SU-DHL-6 (cell line): ENCODE data around the gene KRTAP5-3.
"Not testable (repeated sequence)": the region's sequence is repeated elsewhere in the genome, so short reads cannot be mapped to it uniquely, and the experiment has no call there.

Experiments
- EZH2phosphoT487 ChIP-seq: fragments of 200-600 bp; sonication (generic), shearing (Covaris generic); conservative IDR thresholded peaks from 2 replicates; pipeline ENCODE4 v1.6.1; 2018; ENCODE audit warnings: mild to moderate bottlenecking, antibody characterized with exemption, low read length, moderate library complexity, mixed read lengths
- TF ChIP-seq, protein P1 (sequence below): fragments of 200-600 bp; sonication (generic); IDR thresholded peaks from one replicate; pipeline ENCODE4 v1.5.1; 2017; ENCODE audit warnings: antibody characterized with exemption, mild to moderate bottlenecking, low read length, moderate library complexity; ENCODE audit not compliant: insufficient read depth, poor library complexity, severe bottlenecking

DNA sequence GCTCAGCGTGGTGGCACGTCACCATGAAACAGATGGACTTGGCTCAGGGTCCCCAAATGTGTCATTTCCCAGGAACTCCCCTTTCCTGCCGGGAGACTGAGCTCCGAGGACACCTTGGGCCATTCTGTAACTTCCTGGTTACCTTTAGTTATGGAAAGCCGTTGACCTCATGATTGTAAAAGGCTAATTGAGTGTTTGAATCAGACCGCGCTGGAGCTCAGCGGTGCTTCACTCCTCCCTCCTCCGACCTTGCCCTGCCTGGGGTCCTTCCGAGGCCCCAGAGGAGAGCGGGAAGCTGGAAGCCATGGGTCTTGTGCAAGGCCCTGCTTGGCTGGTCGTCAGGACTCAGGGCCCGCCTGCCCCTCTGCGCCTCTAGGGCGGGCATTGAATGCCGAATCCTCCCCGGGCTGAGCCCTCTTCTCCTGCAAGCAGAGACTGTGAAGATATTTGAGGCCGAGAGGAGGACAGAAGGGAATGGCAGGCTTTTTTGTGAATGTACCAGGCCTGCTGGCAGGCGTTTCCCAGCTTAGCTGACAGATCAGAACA lies 11.6 kb downstream of the KRTAP5-3 start:
- TF ChIP-seq, protein P1, sequence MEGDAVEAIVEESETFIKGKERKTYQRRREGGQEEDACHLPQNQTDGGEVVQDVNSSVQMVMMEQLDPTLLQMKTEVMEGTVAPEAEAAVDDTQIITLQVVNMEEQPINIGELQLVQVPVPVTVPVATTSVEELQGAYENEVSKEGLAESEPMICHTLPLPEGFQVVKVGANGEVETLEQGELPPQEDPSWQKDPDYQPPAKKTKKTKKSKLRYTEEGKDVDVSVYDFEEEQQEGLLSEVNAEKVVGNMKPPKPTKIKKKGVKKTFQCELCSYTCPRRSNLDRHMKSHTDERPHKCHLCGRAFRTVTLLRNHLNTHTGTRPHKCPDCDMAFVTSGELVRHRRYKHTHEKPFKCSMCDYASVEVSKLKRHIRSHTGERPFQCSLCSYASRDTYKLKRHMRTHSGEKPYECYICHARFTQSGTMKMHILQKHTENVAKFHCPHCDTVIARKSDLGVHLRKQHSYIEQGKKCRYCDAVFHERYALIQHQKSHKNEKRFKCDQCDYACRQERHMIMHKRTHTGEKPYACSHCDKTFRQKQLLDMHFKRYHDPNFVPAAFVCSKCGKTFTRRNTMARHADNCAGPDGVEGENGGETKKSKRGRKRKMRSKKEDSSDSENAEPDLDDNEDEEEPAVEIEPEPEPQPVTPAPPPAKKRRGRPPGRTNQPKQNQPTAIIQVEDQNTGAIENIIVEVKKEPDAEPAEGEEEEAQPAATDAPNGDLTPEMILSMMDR: not testable (repeated sequence)
- TF ChIP-seq EZH2phosphoT487: not testable (repeated sequence)
